CD14-positive monocyte (primary cell): ENCODE results near the gene ADA. TPM values are rescaled to one million over a fixed set of nuclear protein-coding genes. Genes with fewer than 3 reads are reported as not detected.

Experiments used
- DNase-seq, 3 donors: peaks; one replicate each; pipeline ENCODE4 v3.0.0-alpha.2; 2011 to 2022
- H2AFZ ChIP-seq: 2 replicates; pipeline ENCODE4 v1.6.0; 2012; ENCODE audit warnings: mild to moderate bottlenecking, low read depth, low read length, inconsistent platforms; ENCODE audit not compliant: insufficient read depth, poor library complexity, severe bottlenecking
- H3K27ac ChIP-seq, 2 donors: 1 replicate in 1 of 2; 2 replicates in 1 of 2; pipeline ENCODE4 v1.5.1; 2012 to 2013; ENCODE audit warnings: low read length in 2 of 2, control low read depth in 1 of 2, inconsistent platforms in 1 of 2, low read depth in 1 of 2, mild to moderate bottlenecking in 1 of 2
- H3K27me3 ChIP-seq, 2 donors: one replicate each; pipeline versions ENCODE4 v1.6.0 to v1.6.1; 2011 to 2013; ENCODE audit warnings: low read length in 2 of 2; ENCODE audit not compliant: control insufficient read depth in 2 of 2, insufficient read depth in 2 of 2
- H3K36me3 ChIP-seq, 2 donors: replicated peaks in 1 of 2; 1 replicate in 1 of 2; 2 replicates in 1 of 2; pipeline versions ENCODE4 v1.5.1 to v1.6.1; 2012 to 2013; ENCODE audit warnings: low read length in 2 of 2, control low read depth in 1 of 2, inconsistent platforms in 1 of 2, mild to moderate bottlenecking in 1 of 2; ENCODE audit not compliant: insufficient read depth in 2 of 2, control insufficient read depth in 1 of 2
- H3K4me1 ChIP-seq, 2 donors: 1 replicate in 1 of 2; 2 replicates in 1 of 2; pipeline versions ENCODE4 v1.5.1 to v1.6.1; 2012 to 2013; ENCODE audit warnings: low read length in 2 of 2, control low read depth in 1 of 2, inconsistent platforms in 1 of 2, mild to moderate bottlenecking in 1 of 2, moderate library complexity in 1 of 2; ENCODE audit not compliant: insufficient read depth in 2 of 2, control insufficient read depth in 1 of 2
- H3K4me2 ChIP-seq: replicated peaks from 2 replicates; pipeline ENCODE3; 2012; ENCODE audit warnings: low read length, moderate library complexity, mild to moderate bottlenecking; ENCODE audit not compliant: poor library complexity, severe bottlenecking; ENCODE audit errors: extremely low read depth
- H3K4me3 ChIP-seq, 3 experiments: fragments of 200-600 bp in 1 of 3; sonication (generic) in 1 of 3; replicated peaks in 1 of 3; 1 replicate in 2 of 3; 2 replicates in 1 of 3; pipeline ENCODE4 v1.5.1; 2011 to 2013; ENCODE audit warnings: low read length in 3 of 3, mild to moderate bottlenecking in 3 of 3, control low read depth in 2 of 3, low read depth in 2 of 3, inconsistent platforms in 1 of 3, moderate library complexity in 1 of 3
- H3K79me2 ChIP-seq: 2 replicates; pipeline ENCODE4 v1.6.0; 2012; ENCODE audit warnings: mild to moderate bottlenecking, control low read depth, inconsistent platforms, low read length, moderate library complexity; ENCODE audit not compliant: insufficient read depth
- H3K9ac ChIP-seq: 2 replicates; pipeline ENCODE4 v1.6.0; 2017; ENCODE audit warnings: low read length, mild to moderate bottlenecking; ENCODE audit not compliant: insufficient read depth, poor library complexity, severe bottlenecking
- H3K9me3 ChIP-seq, 2 donors: replicated peaks in 1 of 2; 1 replicate in 1 of 2; 2 replicates in 1 of 2; pipeline versions ENCODE4 v1.5.1 to v1.6.1; 2012 to 2013; ENCODE audit warnings: low read length in 2 of 2, control low read depth in 1 of 2; ENCODE audit not compliant: control insufficient read depth in 1 of 2, insufficient read depth in 1 of 2
- H4K20me1 ChIP-seq: 2 replicates; pipeline ENCODE4 v1.6.0; 2012; ENCODE audit warnings: mild to moderate bottlenecking, low read length, control low read depth, moderate library complexity; ENCODE audit not compliant: insufficient read depth
- H3K27ac Mint-ChIP-seq, 7 donors: one replicate each; pipeline ENCODE4 v1.8.0; 2020; ENCODE audit warnings: mild to moderate bottlenecking in 7 of 7, mixed read lengths in 7 of 7, moderate library complexity in 6 of 7, inconsistent platforms in 2 of 7
- H3K27me3 Mint-ChIP-seq, 3 donors: one replicate each; pipeline ENCODE4 v1.8.0; 2021 to 2022; ENCODE audit warnings: low read depth in 3 of 3, mild to moderate bottlenecking in 3 of 3, mixed read lengths in 3 of 3, moderate library complexity in 3 of 3, inconsistent platforms in 1 of 3
- H3K36me3 Mint-ChIP-seq, 2 donors: one replicate each; pipeline ENCODE4 v1.8.0; 2020; ENCODE audit warnings: mixed read lengths in 2 of 2, inconsistent platforms in 1 of 2, mild to moderate bottlenecking in 1 of 2
- H3K4me1 Mint-ChIP-seq: one replicate; pipeline ENCODE4 v1.8.0; 2020; ENCODE audit warnings: mild to moderate bottlenecking, mixed read lengths
- H3K4me3 Mint-ChIP-seq, 2 donors: one replicate each; pipeline ENCODE4 v1.8.0; 2020; ENCODE audit warnings: mild to moderate bottlenecking in 2 of 2, mixed read lengths in 2 of 2, moderate library complexity in 1 of 2
- H3K9me3 Mint-ChIP-seq, 7 donors: one replicate each; pipeline ENCODE4 v1.8.0; 2020 to 2022; ENCODE audit warnings: mixed read lengths in 7 of 7, mild to moderate bottlenecking in 6 of 7, moderate library complexity in 6 of 7, inconsistent platforms in 2 of 7
- WGBS: methylation state at CpG from one replicate; pipeline ENCODE4 v1.1.5; 2013; ENCODE audit warnings: missing lambda C conversion rate; ENCODE audit not compliant: insufficient coverage; 5-methylcytosine and 5-hydroxymethylcytosine counted together
- intact Hi-C, 2 donors: fragments of 100-400 bp; cut with micrococcal nuclease; formaldehyde crosslinking; loops; one replicate each; pipeline versions ENCODE4 v1.15.0 to v1.15.1; 2023
- polyA plus RNA-seq, 3 donors: library from polyadenylated mRNA; depleted of rRNA in 1 of 3; unstranded in 2 of 3; stranded (reverse) in 1 of 3; fragments of 300-500 nt in 2 of 3; fragments of >200 nt in 1 of 3; fragmentation: Illumina TruSeq in 2 of 3; gene quantifications; 1 replicate in 2 of 3; 2 replicates in 1 of 3; pipeline ENCODE4 v1.2.3, GENCODE V29; 2012 to 2021
- TF ChIP-seq, protein P1 (sequence below): fragments of 200-600 bp; IDR thresholded peaks from one replicate; pipeline ENCODE4 v1.8.0; 2022; ENCODE audit warnings: antibody characterized with exemption, mild to moderate bottlenecking

The ADA gene
- polyA plus RNA-seq, 3 donors = 11.1 to 17.2 (median 15.6) TPM

- no CpG with 5 or more reads among the region's 3 CpGs for WGBS
- no peaks in the 10 kb centered on the region for H3K4me1 ChIP-seq
- Mint-ChIP-seq H3K27me3 (peaks cover 0 to 2% (median under 1%) of the 10 kb centered on the region in 3 donors), H3K36me3 (no peaks in the 10 kb centered on the region), H3K4me1 (peaks cover 5% of the 10 kb centered on the region), H3K27ac (no peak overlapping the region), H3K9me3 (peaks cover 0 to 4% (median 0%) of the 10 kb centered on the region in 7 donors), H3K4me3 (no peak overlapping the region)
- no peak overlapping the region for H2AFZ ChIP-seq
- H4K20me1 ChIP-seq = no peaks in the 10 kb centered on the region
- no peaks in the 10 kb centered on the region for H3K36me3 ChIP-seq
- intact Hi-C loops = no loop called here
- H3K9me3 ChIP-seq = no peaks in the 10 kb centered on the region
- no peak overlapping the region for H3K4me3 ChIP-seq
- H3K27ac ChIP-seq = no peak overlapping the region
- no peak overlapping the region for H3K9ac ChIP-seq
- H3K79me2 ChIP-seq = no peaks in the 10 kb centered on the region
- TF ChIP-seq, protein P1, sequence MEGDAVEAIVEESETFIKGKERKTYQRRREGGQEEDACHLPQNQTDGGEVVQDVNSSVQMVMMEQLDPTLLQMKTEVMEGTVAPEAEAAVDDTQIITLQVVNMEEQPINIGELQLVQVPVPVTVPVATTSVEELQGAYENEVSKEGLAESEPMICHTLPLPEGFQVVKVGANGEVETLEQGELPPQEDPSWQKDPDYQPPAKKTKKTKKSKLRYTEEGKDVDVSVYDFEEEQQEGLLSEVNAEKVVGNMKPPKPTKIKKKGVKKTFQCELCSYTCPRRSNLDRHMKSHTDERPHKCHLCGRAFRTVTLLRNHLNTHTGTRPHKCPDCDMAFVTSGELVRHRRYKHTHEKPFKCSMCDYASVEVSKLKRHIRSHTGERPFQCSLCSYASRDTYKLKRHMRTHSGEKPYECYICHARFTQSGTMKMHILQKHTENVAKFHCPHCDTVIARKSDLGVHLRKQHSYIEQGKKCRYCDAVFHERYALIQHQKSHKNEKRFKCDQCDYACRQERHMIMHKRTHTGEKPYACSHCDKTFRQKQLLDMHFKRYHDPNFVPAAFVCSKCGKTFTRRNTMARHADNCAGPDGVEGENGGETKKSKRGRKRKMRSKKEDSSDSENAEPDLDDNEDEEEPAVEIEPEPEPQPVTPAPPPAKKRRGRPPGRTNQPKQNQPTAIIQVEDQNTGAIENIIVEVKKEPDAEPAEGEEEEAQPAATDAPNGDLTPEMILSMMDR = no peak
- H3K4me2 ChIP-seq = no peak overlapping the region
- DNase-seq = no peak
- H3K27me3 ChIP-seq = no peaks in the 10 kb centered on the region
Observed at GRCh38 chr20:44696315-44696714, 44.8 kb upstream of the ADA start.

DNA sequence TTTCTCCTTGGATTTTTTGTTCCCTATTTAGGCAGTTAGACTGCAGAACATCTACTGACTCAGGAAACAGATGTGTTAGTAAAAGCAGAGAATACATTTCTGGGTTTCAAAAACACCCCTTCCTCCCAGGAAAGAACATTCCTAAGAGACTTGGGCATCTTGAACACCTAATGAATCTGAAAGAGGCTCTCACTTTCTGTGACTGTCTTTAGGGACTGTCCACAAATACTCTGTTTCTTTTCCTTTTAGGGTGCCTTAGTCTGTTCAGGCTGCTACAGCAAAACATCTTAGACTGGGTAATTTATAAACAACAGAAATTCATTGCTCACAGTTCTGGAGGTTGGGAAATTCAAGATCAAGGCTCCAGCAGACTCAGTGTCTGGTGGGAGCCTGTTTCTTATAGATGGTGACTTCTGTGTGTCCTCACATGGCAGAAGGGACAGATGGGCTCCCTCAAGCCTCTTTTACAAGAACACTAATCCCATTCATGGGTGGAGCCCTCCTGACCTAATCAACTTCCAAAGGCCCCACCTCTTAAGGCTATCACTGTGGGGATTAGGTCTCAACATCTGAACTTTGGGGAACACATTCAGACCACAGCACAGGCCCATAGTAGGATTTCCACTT is 44.3 kb upstream of the ADA start:
- Mint-ChIP-seq H3K4me1 (peaks cover 5% of the 10 kb centered on the region), H3K4me3 (no peak overlapping the region), H3K27me3 (peaks cover 0 to 4% (median 2%) of the 10 kb centered on the region in 3 donors), H3K9me3 (peaks cover 0 to 4% (median 0%) of the 10 kb centered on the region in 7 donors), H3K36me3 (no peaks in the 10 kb centered on the region), H3K27ac (no peak overlapping the region)
- H3K4me3 ChIP-seq = no peak overlapping the region
- H3K9me3 ChIP-seq = no peaks in the 10 kb centered on the region
- DNase-seq = no peak
- H3K79me2 ChIP-seq = no peaks in the 10 kb centered on the region
- intact Hi-C loops = no loop called here
- no peak overlapping the region for H3K4me2 ChIP-seq
- no peaks in the 10 kb centered on the region for H3K27me3 ChIP-seq
- no peak overlapping the region for H3K27ac ChIP-seq
- H3K9ac ChIP-seq = no peak overlapping the region
- TF ChIP-seq, protein P1 = no peak
- no peaks in the 10 kb centered on the region for H3K4me1 ChIP-seq
- no peak overlapping the region for H2AFZ ChIP-seq
- H3K36me3 ChIP-seq = no peaks in the 10 kb centered on the region
- H4K20me1 ChIP-seq = no peaks in the 10 kb centered on the region
